LNCAP (cell line): ENCODE results near the gene KLC4.

Experiments used
- TF ChIP-seq, protein P1 (sequence below): fragments of 450-650 bp; IDR thresholded peaks from 2 replicates; pipeline ENCODE4 v1.5.1; 2017; ENCODE audit warnings: mild to moderate bottlenecking

KLC4 gene

DNA sequence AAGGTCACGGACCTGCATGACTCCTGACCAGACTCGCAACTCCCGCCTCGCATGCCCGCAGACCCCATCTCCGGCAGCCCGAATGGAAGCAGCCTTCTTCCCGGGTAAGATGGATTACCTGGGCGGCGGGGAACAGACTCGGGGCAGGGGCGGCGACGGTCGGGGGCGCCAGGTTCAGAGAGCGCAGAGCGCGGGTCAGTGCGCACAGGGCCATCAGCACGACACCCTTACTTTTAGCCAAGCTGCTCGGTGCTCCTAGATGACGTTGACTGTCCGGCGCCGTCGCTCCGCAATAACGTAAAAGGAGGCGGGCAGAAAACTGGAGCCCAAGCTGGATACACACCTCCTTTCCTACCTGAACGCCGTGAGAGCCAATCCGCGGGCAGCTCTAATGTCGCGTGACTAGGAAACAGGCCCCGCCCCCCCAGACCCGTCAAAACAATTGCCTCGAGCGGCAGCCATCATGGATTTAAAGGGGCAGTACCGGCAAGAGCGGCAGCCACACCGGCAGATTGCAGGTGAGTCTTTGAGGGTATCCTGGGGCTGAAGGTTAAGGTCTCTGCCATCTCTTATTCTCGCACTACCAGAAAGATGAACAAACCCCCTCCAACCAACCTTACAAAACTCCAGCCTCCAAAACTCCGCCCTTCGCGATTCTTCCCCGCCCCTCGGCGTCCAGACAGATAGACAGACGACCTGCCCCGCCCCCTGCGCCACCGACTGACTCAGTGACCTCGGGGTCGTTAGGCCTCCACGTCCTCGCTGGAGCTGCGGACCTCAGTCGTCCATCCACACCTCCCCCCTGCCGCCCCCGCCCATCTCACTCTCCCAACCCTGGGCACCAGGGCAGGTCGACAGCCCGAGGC lies at the start of gene KLC4, which contains the start of gene MRPL2:
Gene KLC4 (plus strand): TSS at position 464 of the 866 bp plus-strand sequence. CDS start 1,705 bp downstream, outside the sequence.
Gene MRPL2 (minus strand): TSS at position 267 of the 866 bp plus-strand sequence. CDS start 53 bp downstream, at position 214.
- TF ChIP-seq, protein P1, sequence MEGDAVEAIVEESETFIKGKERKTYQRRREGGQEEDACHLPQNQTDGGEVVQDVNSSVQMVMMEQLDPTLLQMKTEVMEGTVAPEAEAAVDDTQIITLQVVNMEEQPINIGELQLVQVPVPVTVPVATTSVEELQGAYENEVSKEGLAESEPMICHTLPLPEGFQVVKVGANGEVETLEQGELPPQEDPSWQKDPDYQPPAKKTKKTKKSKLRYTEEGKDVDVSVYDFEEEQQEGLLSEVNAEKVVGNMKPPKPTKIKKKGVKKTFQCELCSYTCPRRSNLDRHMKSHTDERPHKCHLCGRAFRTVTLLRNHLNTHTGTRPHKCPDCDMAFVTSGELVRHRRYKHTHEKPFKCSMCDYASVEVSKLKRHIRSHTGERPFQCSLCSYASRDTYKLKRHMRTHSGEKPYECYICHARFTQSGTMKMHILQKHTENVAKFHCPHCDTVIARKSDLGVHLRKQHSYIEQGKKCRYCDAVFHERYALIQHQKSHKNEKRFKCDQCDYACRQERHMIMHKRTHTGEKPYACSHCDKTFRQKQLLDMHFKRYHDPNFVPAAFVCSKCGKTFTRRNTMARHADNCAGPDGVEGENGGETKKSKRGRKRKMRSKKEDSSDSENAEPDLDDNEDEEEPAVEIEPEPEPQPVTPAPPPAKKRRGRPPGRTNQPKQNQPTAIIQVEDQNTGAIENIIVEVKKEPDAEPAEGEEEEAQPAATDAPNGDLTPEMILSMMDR: no peak

DNA sequence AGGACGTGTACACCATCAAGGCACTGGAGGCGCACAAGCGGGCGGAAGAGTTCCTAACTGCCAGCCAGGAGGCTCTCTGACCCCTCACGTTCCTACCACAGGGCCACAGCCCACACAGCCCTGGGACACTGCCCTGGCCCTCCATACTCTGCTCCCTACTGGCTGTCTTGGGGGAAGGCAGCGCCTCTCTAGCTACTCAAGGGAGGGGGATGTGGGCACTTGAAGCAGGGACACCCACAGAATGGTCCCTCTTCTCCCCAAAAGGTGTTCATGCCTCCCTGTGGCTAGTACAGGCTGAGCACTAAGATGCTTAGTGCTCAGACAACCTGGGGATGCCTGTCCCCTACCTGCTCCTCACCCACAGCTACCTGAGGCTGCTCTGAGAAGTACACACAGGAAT lies 48.2 kb upstream of the KLC4 start:
- TF ChIP-seq, protein P1: no peak

DNA sequence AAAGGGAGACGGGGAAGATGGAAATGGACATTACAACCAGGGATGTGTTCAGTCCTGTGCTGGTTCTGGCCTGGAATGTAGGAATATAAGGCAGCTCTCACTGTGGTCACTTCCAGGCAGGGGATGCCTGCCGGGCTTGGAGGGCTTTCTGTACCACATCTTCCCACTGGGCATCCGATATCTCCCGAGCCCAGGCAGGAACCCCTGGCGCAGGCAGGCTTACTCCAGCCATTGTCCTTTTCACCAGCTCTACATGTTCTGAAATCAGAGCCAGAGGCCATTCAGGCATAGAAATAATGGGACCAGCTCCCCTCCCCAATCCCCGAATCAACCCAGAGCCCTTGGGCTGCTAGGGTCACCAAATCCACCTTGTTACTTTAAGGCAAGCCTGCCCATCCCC lies 47.1 kb upstream of the KLC4 start:
- TF ChIP-seq, protein P1: no peak

DNA sequence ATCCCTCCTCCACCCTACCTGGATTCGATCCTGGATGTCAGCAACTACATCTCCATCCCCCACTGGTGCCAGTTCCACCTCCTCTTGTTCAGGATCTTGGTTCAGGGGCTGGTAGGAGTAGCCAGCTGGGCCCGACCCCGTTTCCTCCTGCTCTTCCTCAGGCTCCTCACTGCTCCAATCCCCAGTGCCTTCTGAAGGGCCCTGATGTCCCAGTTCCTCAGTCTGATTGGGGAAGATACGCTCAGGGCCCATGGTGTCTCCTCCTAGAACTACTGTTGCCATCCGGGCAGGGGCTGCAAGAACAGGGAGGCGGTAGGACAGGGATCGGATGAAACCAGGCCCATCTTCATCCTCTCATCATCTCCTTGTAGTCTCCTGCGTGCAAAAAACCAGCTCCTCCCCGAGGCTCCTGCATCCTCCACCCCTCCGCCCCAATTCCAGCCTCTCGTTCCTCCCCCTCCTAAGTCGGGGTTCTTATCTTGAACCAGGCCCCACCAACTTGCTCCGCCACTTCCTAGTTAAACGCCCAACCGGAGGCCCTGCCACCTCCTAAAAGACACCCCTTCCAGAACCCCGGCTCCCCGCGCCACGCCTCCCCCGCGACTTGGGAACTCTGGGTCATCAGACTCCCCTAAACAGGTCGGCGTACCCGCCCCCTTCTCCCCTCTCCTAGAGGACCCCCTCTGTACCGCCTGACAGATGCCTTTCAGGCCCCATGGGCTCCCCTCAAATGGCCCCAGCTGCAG lies 46.2 kb upstream of the KLC4 start:
- TF ChIP-seq, protein P1: no peak

DNA sequence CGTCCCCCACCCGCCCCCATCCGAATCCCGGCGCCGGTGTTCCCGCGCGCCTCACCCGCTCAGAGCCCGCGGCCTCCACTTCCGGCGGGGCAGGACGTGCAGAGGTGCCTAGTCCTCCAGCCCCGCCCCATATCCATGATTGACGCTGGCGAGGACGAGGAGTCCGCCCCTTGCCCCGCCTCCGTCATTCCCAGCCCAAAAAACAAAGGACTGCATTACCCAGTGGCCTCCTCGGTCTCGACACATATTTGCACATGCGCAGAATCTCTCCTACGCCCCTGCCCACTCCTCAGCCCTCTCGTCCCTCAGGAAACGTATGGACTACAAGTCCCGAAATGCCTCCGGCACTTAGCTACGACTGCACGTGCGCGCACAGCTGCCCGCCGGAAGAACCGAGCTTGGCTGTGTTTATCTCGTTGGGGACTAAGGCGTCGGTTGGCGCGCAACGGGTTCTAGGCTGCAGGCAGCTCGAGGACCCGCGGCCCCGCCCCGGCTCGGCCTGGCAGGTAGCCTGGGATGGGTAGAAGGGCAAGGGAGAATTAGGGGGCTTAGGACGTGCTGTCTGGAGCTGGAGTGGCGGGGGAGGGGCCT lies 45.5 kb upstream of the KLC4 start, which contains the start of the genes KLHDC3 and MEA1:
Gene KLHDC3 (plus strand): TSS at position 407 of the 591 bp plus-strand sequence. CDS start 2,944 bp downstream, outside the sequence.
Gene MEA1 (minus strand): TSS at position 104 of the 591 bp plus-strand sequence. CDS start 133 bp downstream, outside the sequence.
- TF ChIP-seq, protein P1: no peak

DNA sequence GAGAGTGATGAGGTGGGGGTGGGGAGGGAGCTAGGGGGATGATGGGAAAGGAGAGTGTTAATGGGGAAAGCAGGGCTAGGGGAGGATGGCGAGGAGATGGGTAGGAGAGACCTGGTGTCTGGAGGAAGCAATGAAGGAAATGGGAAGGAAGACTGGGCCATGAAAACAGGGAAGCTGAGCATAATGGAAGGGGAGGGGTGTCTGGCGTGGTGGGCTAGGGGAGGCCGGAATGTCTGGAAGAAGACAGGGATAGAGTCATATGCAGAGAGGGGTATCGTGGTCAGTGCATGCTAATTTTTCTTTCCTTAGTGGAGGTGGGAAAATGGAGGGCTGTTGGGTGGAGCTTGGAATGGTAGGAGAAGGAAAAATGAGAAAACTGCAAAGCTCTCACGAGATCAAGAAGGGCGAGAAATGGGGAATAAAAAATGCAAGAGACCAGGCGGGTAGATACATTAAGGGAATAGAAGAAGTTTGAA lies 45.0 kb upstream of the KLC4 start:
- TF ChIP-seq, protein P1: no peak
